Measurements from ENCODE around the gene RPS6KL1.

RPS6KL1 gene

GRCh38 chr14:74882103-74882920, 40.7 kb downstream of the RPS6KL1 start:
- DNase-seq: no peak

- peak; percentile 64 for DNase-seq
Measured at GRCh38 chr14:74881431-74882102, 41.5 kb downstream of the RPS6KL1 start, which contains the start of gene DLST. Gene DLST, plus strand, starts transcription at chr14:74881916. Its CDS starts 38 bp downstream, at chr14:74881954.

GRCh38 chr14:74879427-74880182, 43.5 kb downstream of the RPS6KL1 start:
- DNase-seq: no peak

- no peak for DNase-seq
Measured at GRCh38 chr14:74875941-74876913, 46.8 kb downstream of the RPS6KL1 start, which contains the start of gene PROX2. Gene PROX2, minus strand, starts transcription at chr14:74876145. Its CDS starts 12,311 bp downstream, at chr14:74863834.

- DNase-seq: no peak
Measured at GRCh38 chr14:74875204-74875603, 47.9 kb downstream of the RPS6KL1 start.

GRCh38 chr14:74871819-74872218, 51.2 kb downstream of the RPS6KL1 start:
- DNase-seq: no peak

GRCh38 chr14:74868739-74869138, 54.3 kb downstream of the RPS6KL1 start:
- DNase-seq: no peak

GRCh38 chr14:74867673-74868072, 55.4 kb downstream of the RPS6KL1 start:
- DNase-seq: no peak

GRCh38 chr14:74866708-74867389, 56.2 kb downstream of the RPS6KL1 start:
- DNase-seq: no peak

- no peak for DNase-seq
Measured at GRCh38 chr14:74865156-74865555, 57.9 kb downstream of the RPS6KL1 start.

GRCh38 chr14:74864198-74864597, 58.9 kb downstream of the RPS6KL1 start:
- DNase-seq: no peak

GRCh38 chr14:74863274-74863673, 59.8 kb downstream of the RPS6KL1 start:
- DNase-seq: no peak

GRCh38 chr14:74861734-74862090, 61.3 kb downstream of the RPS6KL1 start:
- no peak for DNase-seq

GRCh38 chr14:74860899-74861733, 61.9 kb downstream of the RPS6KL1 start:
- DNase-seq: peak; percentile 27

- DNase-seq: no peak
Measured at GRCh38 chr14:74859757-74860552, 63.1 kb downstream of the RPS6KL1 start.

- no peak for DNase-seq
Measured at GRCh38 chr14:74858022-74858421, 65.0 kb downstream of the RPS6KL1 start.

- no peak for DNase-seq
Measured at GRCh38 chr14:74856366-74856765, 66.7 kb downstream of the RPS6KL1 start.

- DNase-seq: no peak
Measured at GRCh38 chr14:74855945-74856344, 67.1 kb downstream of the RPS6KL1 start.

GRCh38 chr14:74855021-74855420, 68.0 kb downstream of the RPS6KL1 start:
- DNase-seq: no peak

Data from GOT3 (cell line).